H9 (cell line): Measurements from ENCODE around the gene SWSAP1. TPM values are rescaled to one million over a fixed set of nuclear protein-coding genes. Genes with fewer than 3 reads are reported as not detected.
"Not testable (repeated sequence)": the region's sequence is repeated elsewhere in the genome, so short reads cannot be mapped to it uniquely, and the experiment has no call there.

Experiments used
- DNase-seq: peaks from one replicate; pipeline ENCODE4 v3.0.0-alpha.2; 2017
- H2AFZ ChIP-seq: one replicate; pipeline ENCODE4 v1.6.1; 2013; ENCODE audit warnings: mild to moderate bottlenecking, low read length, control low read depth, moderate library complexity
- H2AK5ac ChIP-seq: 2 replicates; pipeline ENCODE4 v1.6.1; 2013; ENCODE audit warnings: low read length, control low read depth, mixed read lengths; ENCODE audit not compliant: insufficient read length
- H2BK120ac ChIP-seq: one replicate; pipeline ENCODE4 v1.6.1; 2013; ENCODE audit warnings: low read depth, mild to moderate bottlenecking, low read length, control low read depth, inconsistent platforms; ENCODE audit not compliant: poor library complexity, severe bottlenecking
- H2BK12ac ChIP-seq: 2 replicates; pipeline ENCODE4 v1.6.1; 2013; ENCODE audit warnings: low read length, control low read depth, mixed read lengths, low read depth; ENCODE audit not compliant: insufficient read length
- H2BK15ac ChIP-seq: 2 replicates; pipeline ENCODE4 v1.6.1; 2013; ENCODE audit warnings: low read depth, low read length, control low read depth
- H2BK20ac ChIP-seq: one replicate; pipeline ENCODE4 v1.6.1; 2013; ENCODE audit warnings: low read depth, mild to moderate bottlenecking, low read length, control low read depth, inconsistent platforms; ENCODE audit not compliant: poor library complexity, severe bottlenecking
- H2BK5ac ChIP-seq: 2 replicates; pipeline ENCODE4 v1.6.1; 2013; ENCODE audit warnings: low read length, control low read depth, mixed read lengths; ENCODE audit not compliant: insufficient read length
- H3K14ac ChIP-seq: 2 replicates; pipeline ENCODE4 v1.6.1; 2013; ENCODE audit warnings: low read length, control low read depth; ENCODE audit not compliant: insufficient read depth
- H3K18ac ChIP-seq: 2 replicates; pipeline ENCODE4 v1.6.1; 2013; ENCODE audit warnings: low read depth, mild to moderate bottlenecking, mixed read lengths, low read length, control low read depth; ENCODE audit not compliant: insufficient read length
- H3K23ac ChIP-seq: 2 replicates; pipeline ENCODE4 v1.6.1; 2013; ENCODE audit warnings: low read length, control low read depth, mixed read lengths, low read depth; ENCODE audit not compliant: insufficient read length
- H3K23me2 ChIP-seq: 2 replicates; pipeline ENCODE4 v1.6.1; 2013; ENCODE audit warnings: low read depth, mild to moderate bottlenecking, mixed read lengths, low read length, control low read depth; ENCODE audit not compliant: insufficient read length, poor library complexity, severe bottlenecking
- H3K27ac ChIP-seq: 2 replicates; pipeline ENCODE4 v1.5.1; 2013; ENCODE audit warnings: low read length, control low read depth, mixed read lengths, low read depth; ENCODE audit not compliant: insufficient read length
- H3K27me3 ChIP-seq: 2 replicates; pipeline ENCODE4 v1.6.1; 2013; ENCODE audit warnings: low read length, control low read depth, inconsistent platforms; ENCODE audit not compliant: insufficient read depth
- H3K4ac ChIP-seq: 2 replicates; pipeline ENCODE4 v1.6.1; 2013; ENCODE audit warnings: low read depth, mild to moderate bottlenecking, control low read depth, inconsistent platforms, low read length, moderate library complexity
- H3K4me1 ChIP-seq: 2 replicates; pipeline ENCODE4 v1.6.1; 2013; ENCODE audit warnings: low read length, control low read depth, inconsistent platforms; ENCODE audit not compliant: insufficient read depth
- H3K4me2 ChIP-seq: 2 replicates; pipeline ENCODE4 v1.6.1; 2013; ENCODE audit warnings: low read length, control low read depth, mixed read lengths; ENCODE audit not compliant: insufficient read length, insufficient read depth
- H3K56ac ChIP-seq: 2 replicates; pipeline ENCODE4 v1.6.1; 2013; ENCODE audit warnings: low read depth, mild to moderate bottlenecking, mixed read lengths, low read length, control low read depth; ENCODE audit not compliant: insufficient read length
- H3K79me1 ChIP-seq: 2 replicates; pipeline ENCODE4 v1.6.1; 2013; ENCODE audit warnings: low read depth, mild to moderate bottlenecking, moderate library complexity, low read length, control low read depth, inconsistent platforms; ENCODE audit not compliant: insufficient read depth, poor library complexity, severe bottlenecking
- H3K79me2 ChIP-seq: 2 replicates; pipeline ENCODE4 v1.6.1; 2013; ENCODE audit warnings: low read length, control low read depth, inconsistent platforms; ENCODE audit not compliant: insufficient read depth
- H3K9ac ChIP-seq: 2 replicates; pipeline ENCODE4 v1.6.1; 2013; ENCODE audit warnings: low read length, control low read depth, mixed read lengths; ENCODE audit not compliant: insufficient read length; ENCODE audit errors: extremely low read depth
- H3K9me3 ChIP-seq: one replicate; pipeline ENCODE4 v1.6.1; 2013; ENCODE audit warnings: low read depth, low read length, inconsistent platforms; ENCODE audit not compliant: control insufficient read depth
- H3T11ph ChIP-seq: one replicate; pipeline ENCODE4 v1.6.1; 2013; ENCODE audit warnings: mild to moderate bottlenecking, low read length, control low read depth, inconsistent platforms
- H4K20me1 ChIP-seq: one replicate; pipeline ENCODE4 v1.6.1; 2013; ENCODE audit not compliant: control insufficient read depth, insufficient read length, insufficient read depth
- H4K5ac ChIP-seq: 2 replicates; pipeline ENCODE4 v1.6.1; 2013; ENCODE audit warnings: low read depth, mild to moderate bottlenecking, mixed read lengths, low read length, control low read depth; ENCODE audit not compliant: insufficient read length
- H4K8ac ChIP-seq: replicated peaks from 2 replicates; pipeline ENCODE4 v1.6.1; 2013; ENCODE audit warnings: low read length, control low read depth, mixed read lengths, low read depth; ENCODE audit not compliant: insufficient read length
- H4K91ac ChIP-seq: 2 replicates; pipeline ENCODE4 v1.6.1; 2013; ENCODE audit warnings: low read depth, mild to moderate bottlenecking, moderate library complexity, mixed read lengths, low read length, control low read depth; ENCODE audit not compliant: insufficient read length
- H3K27ac Mint-ChIP-seq, 3 experiments: 2 replicates in 2 of 3; 3 replicates in 1 of 3; pipeline ENCODE4 v1.8.0; 2020 to 2021; ENCODE audit warnings: mixed read lengths in 3 of 3, mild to moderate bottlenecking in 1 of 3, moderate library complexity in 1 of 3
- H3K27me3 Mint-ChIP-seq: 2 replicates; pipeline ENCODE4 v1.8.0; 2021; ENCODE audit warnings: low read depth, mild to moderate bottlenecking, moderate library complexity, mixed read lengths
- H3K36me3 Mint-ChIP-seq, 3 experiments: 2 replicates in 2 of 3; 3 replicates in 1 of 3; pipeline ENCODE4 v1.8.0; 2020 to 2021; ENCODE audit warnings: low read depth in 3 of 3, mixed read lengths in 3 of 3; ENCODE audit not compliant: insufficient read depth in 1 of 3
- H3K4me1 Mint-ChIP-seq, 2 experiments: 2 replicates each; pipeline ENCODE4 v1.8.0; 2020; ENCODE audit warnings: mixed read lengths in 2 of 2
- H3K4me3 Mint-ChIP-seq, 2 experiments: 2 replicates in 1 of 2; 3 replicates in 1 of 2; pipeline ENCODE4 v1.8.0; 2020 to 2021; ENCODE audit warnings: mild to moderate bottlenecking in 2 of 2, mixed read lengths in 2 of 2, moderate library complexity in 1 of 2
- H3K9me3 Mint-ChIP-seq, 2 experiments: 2 replicates in 1 of 2; 3 replicates in 1 of 2; pipeline ENCODE4 v1.8.0; 2020; ENCODE audit warnings: mild to moderate bottlenecking in 2 of 2, mixed read lengths in 2 of 2, moderate library complexity in 1 of 2
- CTCF ChIP-seq: fragments of 200-600 bp; sonication (generic); conservative IDR thresholded peaks from 3 replicates; pipeline ENCODE4 v1.8.0; 2021; ENCODE audit warnings: antibody characterized with exemption, mild to moderate bottlenecking
- WGBS: extraction: QIAGEN DNeasy Blood & Tissue Kit; methylation state at CpG from one replicate; pipeline ENCODE4 v1.1.7; 2013; ENCODE audit warnings: missing lambda C conversion rate, low lambda C conversion rate, mixed read lengths; ENCODE audit not compliant: insufficient read length; ENCODE audit errors: extremely low coverage; 5-methylcytosine and 5-hydroxymethylcytosine counted together
- total RNA-seq: library from RNA; stranded (reverse); gene quantifications from 2 replicates; pipeline ENCODE4 v1.2.1, GENCODE V29; 2021

The SWSAP1 gene
- total RNA-seq, 1 experiment from 2014 or later, result 3.8 TPM

GRCh38 chr19:11405846-11406643, 31.6 kb downstream of the SWSAP1 start:
- no peak overlapping the region for H4K8ac ChIP-seq
- H3K4ac ChIP-seq, result no peak overlapping the region
- H3K56ac ChIP-seq, result no peak overlapping the region
- peaks cover 2 to 6% of the 10 kb centered on the region in 2 experiments; a peak in 1 of 4 replicates for H3K4me1 Mint-ChIP-seq
- H3K27me3 ChIP-seq, result no peaks in the 10 kb centered on the region
- H2BK5ac ChIP-seq, result no peak overlapping the region
- no peaks in the 10 kb centered on the region for H4K20me1 ChIP-seq
- no peaks in the 10 kb centered on the region for H3K23me2 ChIP-seq
- H2BK20ac ChIP-seq, result no peak overlapping the region
- H3K27me3 Mint-ChIP-seq, result no peaks in the 10 kb centered on the region
- H3K4me1 ChIP-seq, result no peaks in the 10 kb centered on the region
- no peak overlapping the region for H2BK120ac ChIP-seq
- H3K79me2 ChIP-seq, result no peaks in the 10 kb centered on the region
- TF ChIP-seq CTCF, result peak; percentile 45; the same call in 1 of the 3 replicates
- H3T11ph ChIP-seq, result no peak overlapping the region
- no peak overlapping the region for H3K23ac ChIP-seq
- H3K27ac Mint-ChIP-seq, result peak overlapping the region in 1 of 3 experiments; percentile 70; a peak in 1 of 7 replicates
- no peak overlapping the region for H2AK5ac ChIP-seq
- H3K14ac ChIP-seq, result no peak overlapping the region
- H3K9me3 Mint-ChIP-seq, result no peaks in the 10 kb centered on the region
- H3K4me2 ChIP-seq, result no peak overlapping the region
- no CpG with 5 or more reads among the region's 44 CpGs for WGBS
- no peaks in the 10 kb centered on the region for H3K79me1 ChIP-seq
- peaks cover 9 to 50% (median 36%) of the 10 kb centered on the region in 3 experiments; a peak in 6 of 7 replicates for H3K36me3 Mint-ChIP-seq
- no peaks in the 10 kb centered on the region for H3K9me3 ChIP-seq
- no peak overlapping the region for H3K18ac ChIP-seq
- no peak overlapping the region for H2BK12ac ChIP-seq
- H4K5ac ChIP-seq, result no peak overlapping the region
- H2AFZ ChIP-seq, result no peak overlapping the region
- peak overlapping the region in 1 of 2 experiments; percentile 61; a peak in 1 of 5 replicates for H3K4me3 Mint-ChIP-seq
- no peak overlapping the region for H2BK15ac ChIP-seq
- H3K27ac ChIP-seq, result no peak overlapping the region
- peak; percentile 79 for DNase-seq
- H3K9ac ChIP-seq, result no peak overlapping the region
- no peak overlapping the region for H4K91ac ChIP-seq

GRCh38 chr19:11406703-11407236, 32.3 kb downstream of the SWSAP1 start:
- not testable (repeated sequence) for H2AFZ ChIP-seq, H4K8ac ChIP-seq, H3K27me3 ChIP-seq, H2BK20ac ChIP-seq, H3K79me1 ChIP-seq, H2BK120ac ChIP-seq, H4K91ac ChIP-seq, DNase-seq, H3K23me2 ChIP-seq, H3K4me1 ChIP-seq, H3K18ac ChIP-seq, H3K4me2 ChIP-seq, H3K9me3 Mint-ChIP-seq, H2BK5ac ChIP-seq, H3K4me3 Mint-ChIP-seq, H3K79me2 ChIP-seq, H3K23ac ChIP-seq, H3K9ac ChIP-seq, H3K4me1 Mint-ChIP-seq, H3K4ac ChIP-seq, H2AK5ac ChIP-seq, H3K27ac ChIP-seq, H3T11ph ChIP-seq, H3K56ac ChIP-seq, H3K14ac ChIP-seq, H3K27ac Mint-ChIP-seq, H2BK15ac ChIP-seq, H4K20me1 ChIP-seq, H3K9me3 ChIP-seq, H3K27me3 Mint-ChIP-seq, H4K5ac ChIP-seq, H2BK12ac ChIP-seq
- H3K36me3 Mint-ChIP-seq, result peaks cover 9 to 52% (median 35%) of the 10 kb centered on the region in 3 experiments; a peak in 6 of 7 replicates
- WGBS, result no CpG with 5 or more reads among the region's 12 CpGs
